ENCODE results near the gene PGPEP1. TPM values are rescaled to one million over a fixed set of nuclear protein-coding genes. Genes with fewer than 3 reads are reported as not detected.

Gene PGPEP1, protein sequence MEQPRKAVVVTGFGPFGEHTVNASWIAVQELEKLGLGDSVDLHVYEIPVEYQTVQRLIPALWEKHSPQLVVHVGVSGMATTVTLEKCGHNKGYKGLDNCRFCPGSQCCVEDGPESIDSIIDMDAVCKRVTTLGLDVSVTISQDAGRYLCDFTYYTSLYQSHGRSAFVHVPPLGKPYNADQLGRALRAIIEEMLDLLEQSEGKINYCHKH
- 28.8 and 34.4 TPM in 2 replicates for total RNA-seq

- TF ChIP-seq, protein P1, sequence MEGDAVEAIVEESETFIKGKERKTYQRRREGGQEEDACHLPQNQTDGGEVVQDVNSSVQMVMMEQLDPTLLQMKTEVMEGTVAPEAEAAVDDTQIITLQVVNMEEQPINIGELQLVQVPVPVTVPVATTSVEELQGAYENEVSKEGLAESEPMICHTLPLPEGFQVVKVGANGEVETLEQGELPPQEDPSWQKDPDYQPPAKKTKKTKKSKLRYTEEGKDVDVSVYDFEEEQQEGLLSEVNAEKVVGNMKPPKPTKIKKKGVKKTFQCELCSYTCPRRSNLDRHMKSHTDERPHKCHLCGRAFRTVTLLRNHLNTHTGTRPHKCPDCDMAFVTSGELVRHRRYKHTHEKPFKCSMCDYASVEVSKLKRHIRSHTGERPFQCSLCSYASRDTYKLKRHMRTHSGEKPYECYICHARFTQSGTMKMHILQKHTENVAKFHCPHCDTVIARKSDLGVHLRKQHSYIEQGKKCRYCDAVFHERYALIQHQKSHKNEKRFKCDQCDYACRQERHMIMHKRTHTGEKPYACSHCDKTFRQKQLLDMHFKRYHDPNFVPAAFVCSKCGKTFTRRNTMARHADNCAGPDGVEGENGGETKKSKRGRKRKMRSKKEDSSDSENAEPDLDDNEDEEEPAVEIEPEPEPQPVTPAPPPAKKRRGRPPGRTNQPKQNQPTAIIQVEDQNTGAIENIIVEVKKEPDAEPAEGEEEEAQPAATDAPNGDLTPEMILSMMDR (IDR thresholded peaks at IDR 0.05; ENCODE audit: insufficient read depth, low read length, poor library complexity, severe bottlenecking) = no peak
- Histone ChIP-seq H3K4me3 (ENCODE audit: low read depth, low read length) (peak within 1 kb of the TSS; percentile 77), H3K36me3 (ENCODE audit: control insufficient read depth, insufficient read depth, low read length) (no peaks in the 10 kb centered on the region), H3K27me3 (ENCODE audit: control insufficient read depth, insufficient read depth, low read length) (no peaks in the 10 kb centered on the region)
- DNase-seq (ENCODE audit: low read depth) = no peak
Measured at GRCh38 chr19:18340190-18340989, at the start of gene PGPEP1. Gene PGPEP1, plus strand, starts transcription at chr19:18340598. Its CDS starts 84 bp downstream, at chr19:18340682.

- no peak for DNase-seq (ENCODE audit: low read depth)
- TF ChIP-seq, protein P1 (IDR thresholded peaks at IDR 0.05; ENCODE audit: insufficient read depth, low read length, poor library complexity, severe bottlenecking) = no peak
- H3K27me3 ChIP-seq (ENCODE audit: control insufficient read depth, insufficient read depth, low read length) = no peaks in the 10 kb centered on the region
- H3K36me3 ChIP-seq (ENCODE audit: control insufficient read depth, insufficient read depth, low read length) = no peaks in the 10 kb centered on the region
- H3K4me3 ChIP-seq (ENCODE audit: low read depth, low read length) = peak overlapping the region; percentile 65
Measured at GRCh38 chr19:18291019-18291524, 49.3 kb upstream of the PGPEP1 start.

- no peaks in the 10 kb centered on the region for H3K27me3 ChIP-seq (ENCODE audit: control insufficient read depth, insufficient read depth, low read length)
- DNase-seq (ENCODE audit: low read depth) = no peak
- TF ChIP-seq, protein P1 (IDR thresholded peaks at IDR 0.05; ENCODE audit: insufficient read depth, low read length, poor library complexity, severe bottlenecking) = no peak
- no peaks in the 10 kb centered on the region for H3K36me3 ChIP-seq (ENCODE audit: control insufficient read depth, insufficient read depth, low read length)
- peak overlapping the region; percentile 65 for H3K4me3 ChIP-seq (ENCODE audit: low read depth, low read length)
Measured at GRCh38 chr19:18291590-18292461, 48.6 kb upstream of the PGPEP1 start.

- H3K27me3 ChIP-seq (ENCODE audit: control insufficient read depth, insufficient read depth, low read length) = no peaks in the 10 kb centered on the region
- no peaks in the 10 kb centered on the region for H3K36me3 ChIP-seq (ENCODE audit: control insufficient read depth, insufficient read depth, low read length)
- TF ChIP-seq, protein P1 (IDR thresholded peaks at IDR 0.05; ENCODE audit: insufficient read depth, low read length, poor library complexity, severe bottlenecking) = no peak
- peak overlapping the region; percentile 65 for H3K4me3 ChIP-seq (ENCODE audit: low read depth, low read length)
- no peak for DNase-seq (ENCODE audit: low read depth)
Measured at GRCh38 chr19:18292462-18292809, 48.0 kb upstream of the PGPEP1 start.

GRCh38 chr19:18292810-18293641 is 47.4 kb upstream of the PGPEP1 start:
- DNase-seq (ENCODE audit: low read depth) = no peak
- Histone ChIP-seq H3K36me3 (ENCODE audit: control insufficient read depth, insufficient read depth, low read length) (no peaks in the 10 kb centered on the region), H3K27me3 (ENCODE audit: control insufficient read depth, insufficient read depth, low read length) (no peaks in the 10 kb centered on the region), H3K4me3 (ENCODE audit: low read depth, low read length) (peak overlapping the region; percentile 65)
- TF ChIP-seq, protein P1 (IDR thresholded peaks at IDR 0.05; ENCODE audit: insufficient read depth, low read length, poor library complexity, severe bottlenecking) = no peak
